ENCODE results near the gene PSMB8. TPM values are rescaled to one million over a fixed set of nuclear protein-coding genes. Genes with fewer than 3 reads are reported as not detected.

PSMB8 gene
- total RNA-seq, 1 experiment from 2014 or later: 0.96 TPM

- Histone ChIP-seq H3K79me2 (ENCODE audit: insufficient read depth, low read length) (no peaks in the 10 kb centered on the region), H4K20me1 (ENCODE audit: insufficient read depth) (no peaks in the 10 kb centered on the region), H3K9me3 (ENCODE audit: control insufficient read depth in 1 of 2, insufficient read depth in 1 of 2, low read depth in 1 of 2, low read length in 2 of 2) (no peaks in the 10 kb centered on the region), H3K9me2 (ENCODE audit: insufficient read depth) (no peaks in the 10 kb centered on the region; the same call in 1 of the 2 replicates), H3K4me3 (replicated peaks in 1 of 2; ENCODE audit: low read depth in 1 of 2, low read length in 2 of 2) (no peak overlapping the region), H3K27ac (ENCODE audit: low read depth, low read length) (no peak overlapping the region), H3K4me1 (ENCODE audit: control insufficient read depth in 1 of 2, insufficient read depth in 2 of 2, low read length in 2 of 2) (peaks cover 0 to 25% of the 10 kb centered on the region in 2 experiments; a peak in 2 of 4 replicates), H3K36me3 (ENCODE audit: control insufficient read depth in 1 of 2, insufficient read depth in 2 of 2, low read length in 2 of 2) (no peaks in the 10 kb centered on the region), H3K9ac (ENCODE audit: low read length) (no peak overlapping the region), H2AFZ (ENCODE audit: low read depth, low read length, poor library complexity, severe bottlenecking) (no peak overlapping the region), H3K4me2 (ENCODE audit: low read length) (no peak overlapping the region), H3K27me3 (ENCODE audit: insufficient read depth, low read length) (no peaks in the 10 kb centered on the region)
- ATAC-seq (no peak), DNase-seq (ENCODE audit: low read depth, low spot score) (no peak)
- POLR2A ChIA-PET: no interaction called here
- RAD21 ChIA-PET (ENCODE audit: low non-redundant PET in 1 of 2, low total read pairs in 2 of 2, uncharacterized antibody in 2 of 2, unreplicated experiment in 2 of 2): no interaction called here
- no TSS peak for BruUV-seq (replicated peaks)
- no peak for TF ChIP-seq CTCF (IDR thresholded peaks at IDR 0.05 in 2 of 3, conservative IDR thresholded peaks at IDR 0.05 in 1 of 3; ENCODE audit: borderline replicate concordance in 1 of 3, insufficient read depth in 1 of 3, low read depth in 2 of 3, low read length in 2 of 3)
- TF ChIP-seq POLR2AphosphoS5 (IDR thresholded peaks at IDR 0.05; ENCODE audit: low read depth, low read length): no peak
- TF ChIP-seq TCF7L2 (IDR thresholded peaks at IDR 0.05; ENCODE audit: borderline replicate concordance, extremely low read depth, insufficient read depth, insufficient read length): no peak
- TF ChIP-seq EZH2phosphoT487 (IDR thresholded peaks at IDR 0.05; ENCODE audit: borderline replicate concordance): no peak
- TF ChIP-seq YY1 (IDR thresholded peaks at IDR 0.05; ENCODE audit: extremely low read depth, insufficient replicate concordance, low read depth, low read length): no peak
- TF ChIP-seq SRF (IDR thresholded peaks at IDR 0.05; ENCODE audit: low read depth): no peak
- TF ChIP-seq RAD21 (IDR thresholded peaks at IDR 0.05; ENCODE audit: low read depth): no peak
- TF ChIP-seq SP1 (IDR thresholded peaks at IDR 0.05; ENCODE audit: low read depth): no peak
- intact Hi-C loops (cut with micrococcal nuclease): no loop called here
- CTCF ChIA-PET: no interaction called here
These were observed 27.9 kb downstream of the PSMB8 start for GRCh38 chr6:32815996-32816395.

- no peaks in the 10 kb centered on the region for H3K9me3 ChIP-seq (ENCODE audit: control insufficient read depth in 1 of 2, insufficient read depth in 1 of 2, low read depth in 1 of 2, low read length in 2 of 2)
- intact Hi-C loops (cut with micrococcal nuclease): no loop called here
- ChIA-PET POLR2A (no interaction called here), RAD21 (ENCODE audit: low non-redundant PET in 1 of 2, low total read pairs in 2 of 2, uncharacterized antibody in 2 of 2, unreplicated experiment in 2 of 2) (no interaction called here), CTCF (no interaction called here)
- H3K4me3 ChIP-seq (replicated peaks in 1 of 2; ENCODE audit: low read depth in 1 of 2, low read length in 2 of 2): no peak overlapping the region
- no TSS peak for BruUV-seq (replicated peaks)
- no peaks in the 10 kb centered on the region for H4K20me1 ChIP-seq (ENCODE audit: insufficient read depth)
- no peaks in the 10 kb centered on the region for H3K36me3 ChIP-seq (ENCODE audit: control insufficient read depth in 1 of 2, insufficient read depth in 2 of 2, low read length in 2 of 2)
- no peak overlapping the region for H3K27ac ChIP-seq (ENCODE audit: low read depth, low read length)
- H3K9ac ChIP-seq (ENCODE audit: low read length): no peak overlapping the region
- ATAC-seq: no peak
- H3K9me2 ChIP-seq (ENCODE audit: insufficient read depth): no peaks in the 10 kb centered on the region; the same call in 1 of the 2 replicates
- H3K79me2 ChIP-seq (ENCODE audit: insufficient read depth, low read length): no peaks in the 10 kb centered on the region
- DNase-seq (ENCODE audit: low read depth, low spot score): no peak
- no peaks in the 10 kb centered on the region for H3K27me3 ChIP-seq (ENCODE audit: insufficient read depth, low read length)
- no peak overlapping the region for H2AFZ ChIP-seq (ENCODE audit: low read depth, low read length, poor library complexity, severe bottlenecking)
- H3K4me1 ChIP-seq (ENCODE audit: control insufficient read depth in 1 of 2, insufficient read depth in 2 of 2, low read length in 2 of 2): peaks cover 0 to 22% of the 10 kb centered on the region in 2 experiments; a peak in 2 of 4 replicates
- H3K4me2 ChIP-seq (ENCODE audit: low read length): no peak overlapping the region
- TF ChIP-seq EZH2 (IDR thresholded peaks at IDR 0.05): no peak
- TF ChIP-seq REST (IDR thresholded peaks at IDR 0.05; ENCODE audit: low read depth): no peak
- TF ChIP-seq RAD21 (IDR thresholded peaks at IDR 0.05; ENCODE audit: low read depth): no peak
- no peak for TF ChIP-seq TCF7L2 (IDR thresholded peaks at IDR 0.05; ENCODE audit: borderline replicate concordance, extremely low read depth, insufficient read depth, insufficient read length)
- no peak for TF ChIP-seq POLR2A (IDR thresholded peaks at IDR 0.05; ENCODE audit: borderline replicate concordance, extremely low read depth, insufficient read depth, insufficient read length)
- TF ChIP-seq CTCF (IDR thresholded peaks at IDR 0.05 in 2 of 3, conservative IDR thresholded peaks at IDR 0.05 in 1 of 3; ENCODE audit: borderline replicate concordance in 1 of 3, insufficient read depth in 1 of 3, low read depth in 2 of 3, low read length in 2 of 3): no peak
- no peak for TF ChIP-seq CBX3 (IDR thresholded peaks at IDR 0.05; ENCODE audit: low read depth)
These were observed 28.7 kb downstream of the PSMB8 start for GRCh38 chr6:32815115-32815514.

Data from HCT116 (cell line).